Measurements from ENCODE around the gene SRGAP1. TPM values are rescaled to one million over a fixed set of nuclear protein-coding genes. Genes with fewer than 3 reads are reported as not detected.
"Not testable (repeated sequence)": the region's sequence is repeated elsewhere in the genome, so short reads cannot be mapped to it uniquely, and the experiment has no call there.

The SRGAP1 gene
- polyA plus RNA-seq, 1 donor from 2014 or later, result 4.8 TPM

DNA sequence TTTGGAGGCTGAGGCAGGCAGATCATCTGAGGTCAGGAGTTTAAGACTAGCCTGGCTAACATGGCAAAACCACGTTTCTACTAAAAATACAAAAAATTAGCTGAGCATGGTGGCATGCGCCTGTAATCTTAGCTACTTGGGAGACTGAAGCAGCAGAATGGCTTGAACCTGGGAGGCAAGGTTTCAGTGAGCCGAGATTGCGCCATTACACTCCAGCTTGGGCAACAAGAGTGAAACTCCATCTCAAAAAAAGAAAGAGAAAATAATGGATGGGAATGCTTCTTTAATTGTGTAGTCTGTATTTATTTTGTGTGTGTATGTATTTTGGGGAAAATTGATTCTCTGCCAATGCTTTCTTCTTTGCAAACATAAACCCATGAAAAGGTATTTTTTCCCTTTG lies 32.5 kb downstream of the SRGAP1 start:
- Histone ChIP-seq H3K4me2 (ENCODE audit: low read length) (no peak overlapping the region), H3K4me3 (ENCODE audit: low read length) (no peak overlapping the region), H3K9ac (ENCODE audit: low read length) (no peak overlapping the region), H2AFZ (ENCODE audit: low read depth, low read length) (no peak overlapping the region), H3F3A (ENCODE audit: insufficient read depth, low read length, poor library complexity, severe bottlenecking) (no peaks in the 10 kb centered on the region), H3K79me2 (replicated peaks; ENCODE audit: insufficient read depth, low read length) (peaks cover 5% of the 10 kb centered on the region), H3K27ac (ENCODE audit: low read length) (no peak overlapping the region), H4K20me1 (ENCODE audit: insufficient read depth) (no peaks in the 10 kb centered on the region), H3K36me3 (ENCODE audit: insufficient read depth, low read length) (no peaks in the 10 kb centered on the region), H3K27me3 (ENCODE audit: insufficient read depth, low read depth, low read length) (no peaks in the 10 kb centered on the region), H3K9me3 (ENCODE audit: low read length) (no peaks in the 10 kb centered on the region), H3K9me2 (ENCODE audit: insufficient read depth, low read length) (no peaks in the 10 kb centered on the region)
- TF ChIP-seq MXI1 (conservative IDR thresholded peaks at IDR 0.05; ENCODE audit: poor library complexity, severe bottlenecking), result no peak
- TF ChIP-seq, protein P1, sequence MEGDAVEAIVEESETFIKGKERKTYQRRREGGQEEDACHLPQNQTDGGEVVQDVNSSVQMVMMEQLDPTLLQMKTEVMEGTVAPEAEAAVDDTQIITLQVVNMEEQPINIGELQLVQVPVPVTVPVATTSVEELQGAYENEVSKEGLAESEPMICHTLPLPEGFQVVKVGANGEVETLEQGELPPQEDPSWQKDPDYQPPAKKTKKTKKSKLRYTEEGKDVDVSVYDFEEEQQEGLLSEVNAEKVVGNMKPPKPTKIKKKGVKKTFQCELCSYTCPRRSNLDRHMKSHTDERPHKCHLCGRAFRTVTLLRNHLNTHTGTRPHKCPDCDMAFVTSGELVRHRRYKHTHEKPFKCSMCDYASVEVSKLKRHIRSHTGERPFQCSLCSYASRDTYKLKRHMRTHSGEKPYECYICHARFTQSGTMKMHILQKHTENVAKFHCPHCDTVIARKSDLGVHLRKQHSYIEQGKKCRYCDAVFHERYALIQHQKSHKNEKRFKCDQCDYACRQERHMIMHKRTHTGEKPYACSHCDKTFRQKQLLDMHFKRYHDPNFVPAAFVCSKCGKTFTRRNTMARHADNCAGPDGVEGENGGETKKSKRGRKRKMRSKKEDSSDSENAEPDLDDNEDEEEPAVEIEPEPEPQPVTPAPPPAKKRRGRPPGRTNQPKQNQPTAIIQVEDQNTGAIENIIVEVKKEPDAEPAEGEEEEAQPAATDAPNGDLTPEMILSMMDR (IDR thresholded peaks at IDR 0.05; ENCODE audit: poor library complexity, severe bottlenecking), result no peak
- no peak for TF ChIP-seq EZH2 (IDR thresholded peaks at IDR 0.05; ENCODE audit: borderline replicate concordance, insufficient read depth, low read length, poor library complexity, severe bottlenecking)
- no peak for TF ChIP-seq POLR2AphosphoS5 (IDR thresholded peaks at IDR 0.05)
- no peak for TF ChIP-seq EP300 (conservative IDR thresholded peaks at IDR 0.05; ENCODE audit: poor library complexity, severe bottlenecking)
- no peak for TF ChIP-seq TAF1 (IDR thresholded peaks at IDR 0.05; ENCODE audit: low read depth)
- TF ChIP-seq RAD21 (conservative IDR thresholded peaks at IDR 0.05), result no peak
- TF ChIP-seq, protein P2, sequence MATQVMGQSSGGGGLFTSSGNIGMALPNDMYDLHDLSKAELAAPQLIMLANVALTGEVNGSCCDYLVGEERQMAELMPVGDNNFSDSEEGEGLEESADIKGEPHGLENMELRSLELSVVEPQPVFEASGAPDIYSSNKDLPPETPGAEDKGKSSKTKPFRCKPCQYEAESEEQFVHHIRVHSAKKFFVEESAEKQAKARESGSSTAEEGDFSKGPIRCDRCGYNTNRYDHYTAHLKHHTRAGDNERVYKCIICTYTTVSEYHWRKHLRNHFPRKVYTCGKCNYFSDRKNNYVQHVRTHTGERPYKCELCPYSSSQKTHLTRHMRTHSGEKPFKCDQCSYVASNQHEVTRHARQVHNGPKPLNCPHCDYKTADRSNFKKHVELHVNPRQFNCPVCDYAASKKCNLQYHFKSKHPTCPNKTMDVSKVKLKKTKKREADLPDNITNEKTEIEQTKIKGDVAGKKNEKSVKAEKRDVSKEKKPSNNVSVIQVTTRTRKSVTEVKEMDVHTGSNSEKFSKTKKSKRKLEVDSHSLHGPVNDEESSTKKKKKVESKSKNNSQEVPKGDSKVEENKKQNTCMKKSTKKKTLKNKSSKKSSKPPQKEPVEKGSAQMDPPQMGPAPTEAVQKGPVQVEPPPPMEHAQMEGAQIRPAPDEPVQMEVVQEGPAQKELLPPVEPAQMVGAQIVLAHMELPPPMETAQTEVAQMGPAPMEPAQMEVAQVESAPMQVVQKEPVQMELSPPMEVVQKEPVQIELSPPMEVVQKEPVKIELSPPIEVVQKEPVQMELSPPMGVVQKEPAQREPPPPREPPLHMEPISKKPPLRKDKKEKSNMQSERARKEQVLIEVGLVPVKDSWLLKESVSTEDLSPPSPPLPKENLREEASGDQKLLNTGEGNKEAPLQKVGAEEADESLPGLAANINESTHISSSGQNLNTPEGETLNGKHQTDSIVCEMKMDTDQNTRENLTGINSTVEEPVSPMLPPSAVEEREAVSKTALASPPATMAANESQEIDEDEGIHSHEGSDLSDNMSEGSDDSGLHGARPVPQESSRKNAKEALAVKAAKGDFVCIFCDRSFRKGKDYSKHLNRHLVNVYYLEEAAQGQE (IDR thresholded peaks at IDR 0.05; ENCODE audit: borderline replicate concordance), result no peak
- TF ChIP-seq SMC3 (conservative IDR thresholded peaks at IDR 0.05; ENCODE audit: poor library complexity), result no peak

DNA sequence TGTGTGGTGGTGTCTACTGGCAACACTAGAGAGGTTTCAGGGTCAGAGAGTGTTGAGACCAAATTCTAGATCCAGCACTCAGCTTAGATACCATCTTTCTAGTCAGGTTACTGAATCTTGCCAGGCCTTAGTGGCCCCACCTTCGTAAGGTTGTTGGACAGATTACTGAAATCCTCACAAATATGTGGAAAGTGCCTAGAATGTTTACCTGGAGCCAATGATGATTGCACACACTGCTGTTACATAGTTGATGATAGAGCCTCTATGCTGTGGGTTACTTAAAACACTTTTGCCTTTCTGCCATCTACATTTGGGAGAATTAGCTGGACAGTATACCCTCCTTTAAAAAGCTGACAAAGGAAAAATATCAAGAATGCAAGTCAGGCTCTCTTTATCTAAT lies 33.2 kb downstream of the SRGAP1 start:
- Histone ChIP-seq H3F3A (ENCODE audit: insufficient read depth, low read length, poor library complexity, severe bottlenecking) (no peaks in the 10 kb centered on the region), H3K9me2 (ENCODE audit: insufficient read depth, low read length) (no peaks in the 10 kb centered on the region), H4K20me1 (ENCODE audit: insufficient read depth) (no peaks in the 10 kb centered on the region), H3K79me2 (replicated peaks; ENCODE audit: insufficient read depth, low read length) (peaks cover 5% of the 10 kb centered on the region), H3K4me3 (ENCODE audit: low read length) (no peak overlapping the region), H3K27ac (ENCODE audit: low read length) (no peak overlapping the region), H3K4me2 (ENCODE audit: low read length) (no peak overlapping the region), H3K27me3 (ENCODE audit: insufficient read depth, low read depth, low read length) (no peaks in the 10 kb centered on the region), H3K9me3 (ENCODE audit: low read length) (no peaks in the 10 kb centered on the region), H3K36me3 (ENCODE audit: insufficient read depth, low read length) (no peaks in the 10 kb centered on the region), H3K9ac (ENCODE audit: low read length) (no peak overlapping the region), H2AFZ (ENCODE audit: low read depth, low read length) (no peak overlapping the region)
- no peak for TF ChIP-seq EZH2 (IDR thresholded peaks at IDR 0.05; ENCODE audit: borderline replicate concordance, insufficient read depth, low read length, poor library complexity, severe bottlenecking)
- TF ChIP-seq MXI1 (conservative IDR thresholded peaks at IDR 0.05; ENCODE audit: poor library complexity, severe bottlenecking), result no peak
- TF ChIP-seq, protein P2 (IDR thresholded peaks at IDR 0.05; ENCODE audit: borderline replicate concordance), result no peak
- TF ChIP-seq, protein P1 (IDR thresholded peaks at IDR 0.05; ENCODE audit: poor library complexity, severe bottlenecking), result no peak
- no peak for TF ChIP-seq RAD21 (conservative IDR thresholded peaks at IDR 0.05)
- no peak for TF ChIP-seq TAF1 (IDR thresholded peaks at IDR 0.05; ENCODE audit: low read depth)
- TF ChIP-seq POLR2AphosphoS5 (IDR thresholded peaks at IDR 0.05), result no peak
- TF ChIP-seq SMC3 (conservative IDR thresholded peaks at IDR 0.05; ENCODE audit: poor library complexity), result no peak
- TF ChIP-seq EP300 (conservative IDR thresholded peaks at IDR 0.05; ENCODE audit: poor library complexity, severe bottlenecking), result no peak

DNA sequence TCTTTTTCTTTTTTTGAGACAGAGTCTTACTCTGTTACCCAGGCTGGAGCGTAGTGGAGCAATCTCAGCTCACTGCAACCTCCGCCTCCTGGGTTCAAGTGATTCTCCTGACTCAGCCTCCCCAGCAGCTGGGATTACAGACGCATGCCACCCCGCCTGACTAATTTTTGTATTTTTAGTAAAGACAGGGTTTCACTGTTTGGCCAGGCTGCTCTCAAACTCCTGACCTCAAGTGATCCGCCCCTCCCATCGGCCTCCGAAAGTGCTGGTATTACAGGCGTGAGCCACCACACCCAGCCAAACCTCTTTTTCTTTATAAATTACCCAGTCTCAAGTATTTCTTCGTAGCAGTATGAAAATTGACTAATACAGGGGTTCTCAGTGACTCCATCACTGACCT lies 35.7 kb downstream of the SRGAP1 start:
- H3F3A ChIP-seq (ENCODE audit: insufficient read depth, low read length, poor library complexity, severe bottlenecking); H3K27me3 ChIP-seq (ENCODE audit: insufficient read depth, low read depth, low read length); H4K20me1 ChIP-seq (ENCODE audit: insufficient read depth); H3K9ac ChIP-seq (ENCODE audit: low read length); H3K9me3 ChIP-seq (ENCODE audit: low read length); H3K36me3 ChIP-seq (ENCODE audit: insufficient read depth, low read length); H3K4me3 ChIP-seq (ENCODE audit: low read length); H2AFZ ChIP-seq (ENCODE audit: low read depth, low read length); H3K27ac ChIP-seq (ENCODE audit: low read length); H3K4me2 ChIP-seq (ENCODE audit: low read length); H3K79me2 ChIP-seq (replicated peaks; ENCODE audit: insufficient read depth, low read length); H3K9me2 ChIP-seq (ENCODE audit: insufficient read depth, low read length): not testable (repeated sequence)

Measured in neural cell (in vitro differentiated cells).